WTC11 (cell line): ENCODE data around the gene LTBP2. TPM values are rescaled to one million over a fixed set of nuclear protein-coding genes. Genes with fewer than 3 reads are reported as not detected.
"Not testable (repeated sequence)": the region's sequence is repeated elsewhere in the genome, so short reads cannot be mapped to it uniquely, and the experiment has no call there.

Source experiments
- ATAC-seq: fragments of 200-7000 bp; cut with Tn5 transposase; 2 replicates; pipeline ENCODE4 v1.10.0; 2021; ENCODE audit warnings: mild to moderate bottlenecking, moderate library complexity
- CTCF ChIA-PET: fragments of 300-600 bp; sonication (Branson Sonifier 250); formaldehyde crosslinking; loops from one replicate; lab custom pipeline; 2021; ENCODE audit warnings: antibody characterized with exemption; lab: Charles Lee
- POLR2A ChIA-PET: fragments of 350-600 bp; sonication (Branson Sonifier 250); formaldehyde crosslinking; loops from one replicate; lab custom pipeline; 2021; ENCODE audit warnings: antibody characterized with exemption; lab: Charles Lee
- DNase-seq: peaks from one replicate; pipeline ENCODE4 v3.0.0; 2021; ENCODE audit warnings: low spot score
- H3K27ac Mint-ChIP-seq: 2 replicates; pipeline ENCODE4 v1.8.0; 2021; ENCODE audit warnings: mixed read lengths
- H3K27me3 Mint-ChIP-seq: 2 replicates; pipeline ENCODE4 v1.8.0; 2021; ENCODE audit warnings: low read depth, mild to moderate bottlenecking, moderate library complexity, mixed read lengths
- H3K36me3 Mint-ChIP-seq: 2 replicates; pipeline ENCODE4 v1.8.0; 2021; ENCODE audit warnings: mixed read lengths
- H3K4me1 Mint-ChIP-seq: 2 replicates; pipeline ENCODE4 v1.8.0; 2022; ENCODE audit warnings: mixed read lengths
- H3K4me3 Mint-ChIP-seq: 2 replicates; pipeline ENCODE4 v1.8.0; 2021; ENCODE audit warnings: mild to moderate bottlenecking, moderate library complexity, mixed read lengths
- H3K9me3 Mint-ChIP-seq: 2 replicates; pipeline ENCODE4 v1.8.0; 2021; ENCODE audit warnings: mixed read lengths
- ESRRA ChIP-seq: sonication (generic); formaldehyde crosslinking; IDR thresholded peaks from 2 replicates; pipeline ENCODE4 v1.8.1; 2022; ENCODE audit warnings: mild to moderate bottlenecking, missing genetic modification reagents, borderline replicate concordance
- MLX ChIP-seq: sonication (generic); formaldehyde crosslinking; IDR thresholded peaks from 2 replicates; pipeline ENCODE4 v1.8.1; 2023; ENCODE audit warnings: mild to moderate bottlenecking, missing genetic modification reagents, moderate library complexity
- ZNF532 ChIP-seq: fragments of 250-450 bp; sonication (Bioruptor Pico); IDR thresholded peaks from 2 replicates; pipeline ENCODE4 v1.9.0; 2021; ENCODE audit warnings: mild to moderate bottlenecking, borderline replicate concordance
- total RNA-seq: library from RNA; stranded (reverse); gene quantifications from 3 replicates; pipeline ENCODE4 v1.2.3, GENCODE V29; 2021

Gene LTBP2
- total RNA-seq, 1 experiment from 2014 or later, result 1.2 TPM

- TF ChIP-seq ZNF532 (CRISPR knock-in tag) (no peak), MLX (CRISPR knock-in tag) (no peak), ESRRA (CRISPR knock-in tag) (no peak)
These were observed 155.1 kb downstream of the LTBP2 start (continued) for GRCh38 chr14:74456684-74457564.

GRCh38 chr14:74454397-74454796 is 157.6 kb downstream of the LTBP2 start:
- peaks cover 30% of the 10 kb centered on the region for H3K9me3 Mint-ChIP-seq
- ATAC-seq, H3K27me3 Mint-ChIP-seq, H3K4me3 Mint-ChIP-seq, POLR2A ChIA-PET, DNase-seq, H3K4me1 Mint-ChIP-seq, CTCF ChIA-PET, H3K27ac Mint-ChIP-seq: not testable (repeated sequence)
- H3K36me3 Mint-ChIP-seq, result peaks cover 23% of the 10 kb centered on the region

Other genes starting within 250 kb of the LTBP2 start
- gene SYNDIG1L, start 186.0 kb downstream of the LTBP2 start, total RNA-seq, result 1.4 to 1.9 TPM (median 1.5 TPM) in 3 replicates
- 139 to 155 TPM (median 150 TPM) in 3 replicates for gene NPC2, start 118.9 kb downstream of the LTBP2 start, total RNA-seq
- 49.1 to 50.6 TPM (median 50.1 TPM) in 3 replicates for gene ISCA2, start 118.5 kb downstream of the LTBP2 start, total RNA-seq
- 32.4 to 37.0 TPM (median 32.7 TPM) in 3 replicates for gene AREL1, start 100.8 kb upstream of the LTBP2 start, total RNA-seq
- gene FCF1, start 100.9 kb upstream of the LTBP2 start, total RNA-seq, result 59.4 to 62.2 TPM (median 61.6 TPM) in 3 replicates
- gene YLPM1, start 151.1 kb upstream of the LTBP2 start, total RNA-seq, result 65.6 to 67.1 TPM (median 66.6 TPM) in 3 replicates